Measurements from ENCODE around the gene ARSB.

DNA sequence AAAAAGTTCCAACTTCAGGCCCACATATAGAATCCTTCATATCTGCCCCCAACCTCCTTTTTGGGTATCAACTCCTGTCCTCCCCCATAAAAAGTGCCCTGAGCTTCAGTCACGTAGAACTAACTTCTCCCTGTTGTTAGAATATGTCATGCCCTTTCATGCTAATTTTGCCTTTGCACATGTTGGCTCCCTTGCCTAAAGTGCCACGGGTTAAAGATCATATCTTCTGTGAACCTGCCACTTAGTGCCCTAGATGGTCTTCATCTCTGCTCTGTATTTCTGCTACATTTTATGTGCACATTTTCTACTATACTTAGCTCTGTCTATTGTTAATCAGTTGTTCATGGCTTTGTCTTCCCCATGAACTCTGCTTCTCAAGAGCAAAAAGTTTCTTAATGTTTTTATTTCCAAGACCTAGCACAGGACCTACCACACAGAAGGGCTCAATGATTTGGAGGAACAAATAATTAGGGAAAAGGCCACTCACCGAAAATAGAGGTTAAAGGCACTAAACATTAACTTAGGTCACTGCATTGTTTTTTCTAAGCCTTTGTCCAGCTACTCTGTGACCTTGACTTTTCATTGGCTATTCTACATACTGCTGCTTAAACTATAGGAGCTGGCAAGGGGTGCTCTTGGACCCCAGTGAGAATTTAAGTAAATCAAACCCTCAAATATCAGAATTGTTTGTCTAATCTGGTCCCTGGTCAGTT lies 94.3 kb downstream of the ARSB start:
- TF ChIP-seq HDGF (IDR thresholded peaks at IDR 0.05; ENCODE audit: borderline replicate concordance), result no peak
- TF ChIP-seq SP1 (IDR thresholded peaks at IDR 0.05), result no peak
- no peak for TF ChIP-seq NFRKB (IDR thresholded peaks at IDR 0.05)
- TF ChIP-seq ZNF384 (IDR thresholded peaks at IDR 0.05), result no peak
- TF ChIP-seq FOXM1 (IDR thresholded peaks at IDR 0.05; ENCODE audit: borderline replicate concordance), result no peak
- no peak for TF ChIP-seq FOXK2 (IDR thresholded peaks at IDR 0.05)
- TF ChIP-seq PKNOX1 (IDR thresholded peaks at IDR 0.05), result no peak
- TF ChIP-seq BHLHE40 (IDR thresholded peaks at IDR 0.05; ENCODE audit: borderline replicate concordance), result no peak
- TF ChIP-seq L3MBTL2 (conservative IDR thresholded peaks at IDR 0.05), result no peak
